ENCODE measurements around the gene VSTM2L.

- TF ChIP-seq EZH2phosphoT487 (IDR thresholded peaks at IDR 0.05; ENCODE audit: borderline replicate concordance, low read depth, low read length) (no peak), CTCF (conservative IDR thresholded peaks at IDR 0.05; ENCODE audit: low read length) (no peak)
Observed at GRCh38 chr20:37876863-37877262, 26.1 kb upstream of the VSTM2L start.

Data from OCI-LY7 (cell line).